ENCODE results near the gene CEBPE.

DNA sequence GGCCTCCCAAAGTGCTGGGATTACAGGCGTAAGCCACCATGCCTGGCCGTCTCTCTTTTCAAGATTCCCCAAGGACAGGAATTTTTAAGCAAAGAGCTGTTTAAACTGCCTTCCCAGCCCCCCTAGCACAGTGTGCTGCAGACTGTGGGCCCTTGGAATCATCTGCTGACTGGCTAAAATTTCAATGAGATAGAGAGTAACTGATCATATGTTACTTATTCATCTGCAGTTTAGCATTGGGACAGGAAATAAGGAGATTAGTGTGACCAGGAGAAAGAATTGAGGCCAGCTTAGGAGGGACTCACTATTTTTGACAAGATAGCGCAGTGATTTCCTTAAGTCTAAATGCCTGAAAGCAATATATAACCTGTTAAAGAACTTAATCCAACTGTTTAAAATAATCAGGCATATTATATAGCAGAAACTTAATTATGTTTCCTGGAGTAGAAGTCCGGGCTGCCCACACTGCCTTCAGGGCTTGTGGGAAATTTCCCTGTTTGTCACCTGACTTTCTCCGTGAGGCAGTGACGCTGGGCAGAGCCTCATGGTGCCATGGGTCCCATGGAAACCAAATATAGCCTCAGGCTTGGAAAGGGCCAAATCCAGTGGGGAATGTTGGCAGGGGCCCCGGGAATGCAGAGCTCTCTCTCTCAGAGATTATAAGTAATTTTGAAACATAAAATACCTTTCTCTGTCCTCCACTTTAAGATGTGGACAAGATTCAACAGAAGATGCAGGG, 22.8 kb upstream of the CEBPE start:
- TF ChIP-seq, protein P1, sequence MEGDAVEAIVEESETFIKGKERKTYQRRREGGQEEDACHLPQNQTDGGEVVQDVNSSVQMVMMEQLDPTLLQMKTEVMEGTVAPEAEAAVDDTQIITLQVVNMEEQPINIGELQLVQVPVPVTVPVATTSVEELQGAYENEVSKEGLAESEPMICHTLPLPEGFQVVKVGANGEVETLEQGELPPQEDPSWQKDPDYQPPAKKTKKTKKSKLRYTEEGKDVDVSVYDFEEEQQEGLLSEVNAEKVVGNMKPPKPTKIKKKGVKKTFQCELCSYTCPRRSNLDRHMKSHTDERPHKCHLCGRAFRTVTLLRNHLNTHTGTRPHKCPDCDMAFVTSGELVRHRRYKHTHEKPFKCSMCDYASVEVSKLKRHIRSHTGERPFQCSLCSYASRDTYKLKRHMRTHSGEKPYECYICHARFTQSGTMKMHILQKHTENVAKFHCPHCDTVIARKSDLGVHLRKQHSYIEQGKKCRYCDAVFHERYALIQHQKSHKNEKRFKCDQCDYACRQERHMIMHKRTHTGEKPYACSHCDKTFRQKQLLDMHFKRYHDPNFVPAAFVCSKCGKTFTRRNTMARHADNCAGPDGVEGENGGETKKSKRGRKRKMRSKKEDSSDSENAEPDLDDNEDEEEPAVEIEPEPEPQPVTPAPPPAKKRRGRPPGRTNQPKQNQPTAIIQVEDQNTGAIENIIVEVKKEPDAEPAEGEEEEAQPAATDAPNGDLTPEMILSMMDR (IDR thresholded peaks at IDR 0.05): no peak
- no peak for TF ChIP-seq POLR2A (IDR thresholded peaks at IDR 0.05)

All from right lobe of liver (tissue), 4 donors.